GM23338 (cell line): ENCODE results near the gene HTR2B. TPM values are rescaled to one million over a fixed set of nuclear protein-coding genes. Genes with fewer than 3 reads are reported as not detected.

Experiments
- ATAC-seq: fragments of 200-7000 bp; cut with Tn5 transposase; 3 replicates; pipeline ENCODE4 v1.9.1; 2020
- DNase-seq: peaks from one replicate; pipeline ENCODE4 v3.0.0-alpha.2; 2015; ENCODE audit warnings: low spot score
- H2AFZ ChIP-seq: fragments of 200-600 bp; sonication (generic); 2 replicates; pipeline ENCODE4 v1.8.0; 2016; ENCODE audit warnings: antibody characterized with exemption, mild to moderate bottlenecking, moderate library complexity
- H3F3A ChIP-seq: fragments of 200-600 bp; sonication (generic); replicated peaks from 2 replicates; pipeline ENCODE4 v1.8.0; 2017; ENCODE audit warnings: antibody characterized with exemption, mixed run types, low read depth
- H3K27ac ChIP-seq: fragments of 200-600 bp; sonication (generic); 2 replicates; pipeline ENCODE4 v1.6.1; 2016; ENCODE audit warnings: low read depth
- H3K27me3 ChIP-seq: fragments of 200-600 bp; sonication (generic); 2 replicates; pipeline ENCODE4 v1.8.0; 2016; ENCODE audit warnings: mild to moderate bottlenecking, mixed run types, moderate library complexity; ENCODE audit not compliant: insufficient read depth
- H3K36me3 ChIP-seq: fragments of 200-600 bp; sonication (generic); 2 replicates; pipeline ENCODE4 v1.8.0; 2016; ENCODE audit warnings: mild to moderate bottlenecking; ENCODE audit not compliant: insufficient read depth
- H3K4me1 ChIP-seq: fragments of 200-600 bp; sonication (generic); 2 replicates; pipeline ENCODE4 v1.8.0; 2016; ENCODE audit warnings: mild to moderate bottlenecking, moderate library complexity; ENCODE audit not compliant: insufficient read depth
- H3K4me2 ChIP-seq: fragments of 200-600 bp; sonication (generic); 2 replicates; pipeline ENCODE4 v1.7.1; 2017; ENCODE audit warnings: mixed run types
- H3K4me3 ChIP-seq: fragments of 200-600 bp; sonication (generic); 2 replicates; pipeline ENCODE4 v1.6.1; 2016; ENCODE audit warnings: mixed run types
- H3K79me2 ChIP-seq: fragments of 200-600 bp; sonication (generic); replicated peaks from 2 replicates; pipeline ENCODE4 v1.8.0; 2017; ENCODE audit warnings: mild to moderate bottlenecking; ENCODE audit not compliant: insufficient read depth
- H3K9me2 ChIP-seq: fragments of 200-600 bp; sonication (generic); 2 replicates; pipeline ENCODE4 v1.8.0; 2017; ENCODE audit not compliant: insufficient read depth
- H4K20me1 ChIP-seq: fragments of 200-600 bp; sonication (generic); replicated peaks from 2 replicates; pipeline ENCODE4 v1.8.0; 2017; ENCODE audit warnings: mild to moderate bottlenecking; ENCODE audit not compliant: insufficient read depth
- H3K27ac Mint-ChIP-seq: 2 replicates; pipeline ENCODE4 v1.8.0; 2020; ENCODE audit warnings: inconsistent platforms, mild to moderate bottlenecking, moderate library complexity, mixed read lengths
- H3K27me3 Mint-ChIP-seq: 3 replicates; pipeline ENCODE4 v1.8.0; 2022; ENCODE audit warnings: low read depth, mild to moderate bottlenecking, moderate library complexity, mixed read lengths, inconsistent platforms; ENCODE audit not compliant: insufficient read depth, poor library complexity
- H3K36me3 Mint-ChIP-seq: 3 replicates; pipeline ENCODE4 v1.8.0; 2021; ENCODE audit warnings: low read depth, mild to moderate bottlenecking, inconsistent platforms, moderate library complexity, mixed read lengths
- H3K4me1 Mint-ChIP-seq: 3 replicates; pipeline ENCODE4 v1.8.0; 2020; ENCODE audit warnings: mild to moderate bottlenecking, inconsistent platforms, mixed read lengths
- H3K4me3 Mint-ChIP-seq: 3 replicates; pipeline ENCODE4 v1.8.0; 2021; ENCODE audit warnings: moderate library complexity, mild to moderate bottlenecking, inconsistent platforms, mixed read lengths
- H3K9me3 Mint-ChIP-seq: 3 replicates; pipeline ENCODE4 v1.8.0; 2020; ENCODE audit warnings: moderate library complexity, mild to moderate bottlenecking, inconsistent platforms, mixed read lengths
- EZH2phosphoT487 ChIP-seq: fragments of 200-600 bp; sonication (generic); IDR thresholded peaks from one replicate; pipeline ENCODE4 v1.8.1; 2018; ENCODE audit warnings: antibody characterized with exemption; ENCODE audit not compliant: unreplicated experiment
- NANOG ChIP-seq: IDR thresholded peaks from 2 replicates; pipeline ENCODE4 v1.6.1; 2016; ENCODE audit warnings: antibody characterized with exemption, borderline replicate concordance
- POLR2AphosphoS5 ChIP-seq: IDR thresholded peaks from 2 replicates; pipeline ENCODE4 v1.6.1; 2016; ENCODE audit warnings: antibody characterized with exemption, low read depth
- STAT1 ChIP-seq: IDR thresholded peaks from one replicate; pipeline ENCODE4 v1.6.1; 2016; ENCODE audit warnings: antibody characterized with exemption; ENCODE audit not compliant: unreplicated experiment
- ZNF114 ChIP-seq: fragments of 250-450 bp; sonication (Bioruptor Pico); IDR thresholded peaks from 2 replicates; pipeline ENCODE4 v1.5.0; 2020; ENCODE audit warnings: mild to moderate bottlenecking, moderate library complexity
- ZNF331 ChIP-seq: fragments of 250-450 bp; sonication (Bioruptor Pico); IDR thresholded peaks from 2 replicates; pipeline ENCODE4 v1.5.0; 2020; ENCODE audit warnings: low read depth, mild to moderate bottlenecking, moderate library complexity
- polyA plus RNA-seq: library from polyadenylated mRNA; unstranded; fragments of >200 nt; fragmentation: Nextera tagmentation; extraction: Ambion mirVana; gene quantifications from 2 replicates; pipeline ENCODE4 v1.2.1, GENCODE V29; 2016
- total RNA-seq: library from RNA; depleted of rRNA; stranded (reverse); fragments of >200 nt; shearing (Covaris generic); gene quantifications from 2 replicates; pipeline ENCODE4 v1.2.3, GENCODE V29; 2014
- TF ChIP-seq, protein P1 (sequence below): IDR thresholded peaks from 2 replicates; pipeline ENCODE4 v1.6.1; 2016; ENCODE audit warnings: antibody characterized with exemption
- TF ChIP-seq, protein P2 (sequence below): fragments of 250-450 bp; sonication (Bioruptor Pico); IDR thresholded peaks from 2 replicates; pipeline ENCODE4 v1.5.0; 2020; ENCODE audit warnings: mild to moderate bottlenecking, moderate library complexity

HTR2B gene
- total and polyA plus RNA-seq, 2 experiments from 2014 or later = 0.16 TPM; not detected in 1

DNA sequence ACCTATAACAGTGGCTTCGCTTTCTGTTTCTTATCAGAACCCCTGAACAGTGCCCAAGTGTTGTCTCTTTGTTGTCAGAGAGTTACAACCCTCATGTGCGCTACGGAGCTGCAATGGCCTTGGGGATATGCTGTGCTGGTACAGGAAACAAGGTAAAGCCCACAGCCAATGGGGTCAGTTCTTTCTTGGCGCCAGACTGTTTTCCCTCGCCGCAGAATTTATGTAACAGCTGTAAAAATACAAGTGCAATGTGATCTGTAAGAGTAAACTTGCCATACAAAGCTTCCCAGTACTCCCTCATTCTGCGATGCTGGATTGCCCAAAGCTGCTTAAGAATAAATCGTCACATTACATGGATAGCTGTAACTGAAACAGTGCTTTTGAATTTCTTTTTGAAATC, 13.9 kb upstream of the HTR2B start:
- H3K4me2 ChIP-seq = no peak overlapping the region
- H3K36me3 ChIP-seq = 0 out of 2 replicates have a peak, but pooled peaks cover 4% of the 10 kb centered on the region
- Mint-ChIP-seq H3K9me3 (no peaks in the 10 kb centered on the region), H3K27me3 (no peaks in the 10 kb centered on the region), H3K4me3 (no peak overlapping the region), H3K4me1 (peaks cover 8% of the 10 kb centered on the region; the same call in 2 of the 3 replicates), H3K36me3 (peaks cover 3% of the 10 kb centered on the region; the same call in 2 of the 3 replicates), H3K27ac (no peak overlapping the region)
- TF ChIP-seq EZH2phosphoT487 (no peak), ZNF331 (CRISPR knock-in tag) (no peak), NANOG (no peak), ZNF114 (CRISPR knock-in tag) (no peak), POLR2AphosphoS5 (no peak), STAT1 (no peak)
- TF ChIP-seq, protein P1, sequence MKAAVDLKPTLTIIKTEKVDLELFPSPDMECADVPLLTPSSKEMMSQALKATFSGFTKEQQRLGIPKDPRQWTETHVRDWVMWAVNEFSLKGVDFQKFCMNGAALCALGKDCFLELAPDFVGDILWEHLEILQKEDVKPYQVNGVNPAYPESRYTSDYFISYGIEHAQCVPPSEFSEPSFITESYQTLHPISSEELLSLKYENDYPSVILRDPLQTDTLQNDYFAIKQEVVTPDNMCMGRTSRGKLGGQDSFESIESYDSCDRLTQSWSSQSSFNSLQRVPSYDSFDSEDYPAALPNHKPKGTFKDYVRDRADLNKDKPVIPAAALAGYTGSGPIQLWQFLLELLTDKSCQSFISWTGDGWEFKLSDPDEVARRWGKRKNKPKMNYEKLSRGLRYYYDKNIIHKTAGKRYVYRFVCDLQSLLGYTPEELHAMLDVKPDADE = no peak
- TF ChIP-seq, protein P2, sequence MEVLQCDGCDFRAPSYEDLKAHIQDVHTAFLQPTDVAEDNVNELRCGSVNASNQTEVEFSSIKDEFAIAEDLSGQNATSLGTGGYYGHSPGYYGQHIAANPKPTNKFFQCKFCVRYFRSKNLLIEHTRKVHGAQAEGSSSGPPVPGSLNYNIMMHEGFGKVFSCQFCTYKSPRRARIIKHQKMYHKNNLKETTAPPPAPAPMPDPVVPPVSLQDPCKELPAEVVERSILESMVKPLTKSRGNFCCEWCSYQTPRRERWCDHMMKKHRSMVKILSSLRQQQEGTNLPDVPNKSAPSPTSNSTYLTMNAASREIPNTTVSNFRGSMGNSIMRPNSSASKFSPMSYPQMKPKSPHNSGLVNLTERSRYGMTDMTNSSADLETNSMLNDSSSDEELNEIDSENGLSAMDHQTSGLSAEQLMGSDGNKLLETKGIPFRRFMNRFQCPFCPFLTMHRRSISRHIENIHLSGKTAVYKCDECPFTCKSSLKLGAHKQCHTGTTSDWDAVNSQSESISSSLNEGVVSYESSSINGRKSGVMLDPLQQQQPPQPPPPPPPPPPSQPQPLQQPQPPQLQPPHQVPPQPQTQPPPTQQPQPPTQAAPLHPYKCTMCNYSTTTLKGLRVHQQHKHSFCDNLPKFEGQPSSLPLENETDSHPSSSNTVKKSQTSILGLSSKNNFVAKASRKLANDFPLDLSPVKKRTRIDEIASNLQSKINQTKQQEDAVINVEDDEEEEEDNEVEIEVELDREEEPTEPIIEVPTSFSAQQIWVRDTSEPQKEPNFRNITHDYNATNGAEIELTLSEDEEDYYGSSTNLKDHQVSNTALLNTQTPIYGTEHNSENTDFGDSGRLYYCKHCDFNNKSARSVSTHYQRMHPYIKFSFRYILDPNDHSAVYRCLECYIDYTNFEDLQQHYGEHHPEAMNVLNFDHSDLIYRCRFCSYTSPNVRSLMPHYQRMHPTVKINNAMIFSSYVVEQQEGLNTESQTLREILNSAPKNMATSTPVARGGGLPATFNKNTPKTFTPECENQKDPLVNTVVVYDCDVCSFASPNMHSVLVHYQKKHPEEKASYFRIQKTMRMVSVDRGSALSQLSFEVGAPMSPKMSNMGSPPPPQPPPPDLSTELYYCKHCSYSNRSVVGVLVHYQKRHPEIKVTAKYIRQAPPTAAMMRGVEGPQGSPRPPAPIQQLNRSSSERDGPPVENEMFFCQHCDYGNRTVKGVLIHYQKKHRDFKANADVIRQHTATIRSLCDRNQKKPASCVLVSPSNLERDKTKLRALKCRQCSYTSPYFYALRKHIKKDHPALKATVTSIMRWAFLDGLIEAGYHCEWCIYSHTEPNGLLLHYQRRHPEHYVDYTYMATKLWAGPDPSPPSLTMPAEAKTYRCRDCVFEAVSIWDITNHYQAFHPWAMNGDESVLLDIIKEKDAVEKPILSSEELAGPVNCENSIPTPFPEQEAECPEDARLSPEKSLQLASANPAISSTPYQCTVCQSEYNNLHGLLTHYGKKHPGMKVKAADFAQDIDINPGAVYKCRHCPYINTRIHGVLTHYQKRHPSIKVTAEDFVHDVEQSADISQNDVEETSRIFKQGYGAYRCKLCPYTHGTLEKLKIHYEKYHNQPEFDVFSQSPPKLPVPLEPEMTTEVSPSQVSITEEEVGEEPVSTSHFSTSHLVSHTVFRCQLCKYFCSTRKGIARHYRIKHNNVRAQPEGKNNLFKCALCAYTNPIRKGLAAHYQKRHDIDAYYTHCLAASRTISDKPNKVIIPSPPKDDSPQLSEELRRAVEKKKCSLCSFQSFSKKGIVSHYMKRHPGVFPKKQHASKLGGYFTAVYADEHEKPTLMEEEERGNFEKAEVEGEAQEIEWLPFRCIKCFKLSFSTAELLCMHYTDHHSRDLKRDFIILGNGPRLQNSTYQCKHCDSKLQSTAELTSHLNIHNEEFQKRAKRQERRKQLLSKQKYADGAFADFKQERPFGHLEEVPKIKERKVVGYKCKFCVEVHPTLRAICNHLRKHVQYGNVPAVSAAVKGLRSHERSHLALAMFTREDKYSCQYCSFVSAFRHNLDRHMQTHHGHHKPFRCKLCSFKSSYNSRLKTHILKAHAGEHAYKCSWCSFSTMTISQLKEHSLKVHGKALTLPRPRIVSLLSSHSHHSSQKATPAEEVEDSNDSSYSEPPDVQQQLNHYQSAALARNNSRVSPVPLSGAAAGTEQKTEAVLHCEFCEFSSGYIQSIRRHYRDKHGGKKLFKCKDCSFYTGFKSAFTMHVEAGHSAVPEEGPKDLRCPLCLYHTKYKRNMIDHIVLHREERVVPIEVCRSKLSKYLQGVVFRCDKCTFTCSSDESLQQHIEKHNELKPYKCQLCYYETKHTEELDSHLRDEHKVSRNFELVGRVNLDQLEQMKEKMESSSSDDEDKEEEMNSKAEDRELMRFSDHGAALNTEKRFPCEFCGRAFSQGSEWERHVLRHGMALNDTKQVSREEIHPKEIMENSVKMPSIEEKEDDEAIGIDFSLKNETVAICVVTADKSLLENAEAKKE (CRISPR knock-in tag) = no peak
- H3K9me2 ChIP-seq = no peaks in the 10 kb centered on the region
- no peak overlapping the region for H3K4me3 ChIP-seq
- H4K20me1 ChIP-seq = no peaks in the 10 kb centered on the region
- H2AFZ ChIP-seq = no peak overlapping the region
- peaks cover 6% of the 10 kb centered on the region; the same call in 1 of the 2 replicates for H3K79me2 ChIP-seq
- no peaks in the 10 kb centered on the region for H3K27me3 ChIP-seq
- peaks cover 10% of the 10 kb centered on the region for H3K4me1 ChIP-seq
- no peaks in the 10 kb centered on the region for H3F3A ChIP-seq
- ATAC-seq (no peak), DNase-seq (no peak)
- H3K27ac ChIP-seq = no peak overlapping the region
